Left lung (tissue), 10 donors: ENCODE measurements around the gene PAMR1. TPM values are rescaled to one million over a fixed set of nuclear protein-coding genes. Genes with fewer than 3 reads are reported as not detected.
A peak's percentile ranks its signal among the peaks of the same experiment; 100 is the strongest.

Experiments used
- ATAC-seq: fragments of 200-7000 bp; cut with Tn5 transposase; one replicate; pipeline ENCODE4 v1.9.1; 2020; ENCODE audit warnings: moderate library complexity
- DNase-seq, 4 donors: peaks; one replicate each; pipeline ENCODE4 v3.0.0-alpha.2; 2013 to 2020
- H3K27ac ChIP-seq, 2 donors: fragments of 200-600 bp; sonication (generic) in 1 of 2; one replicate each; pipeline versions ENCODE4 v1.5.0 to v1.8.0; 2020 to 2021
- H3K27me3 ChIP-seq, 2 donors: fragments of 200-600 bp; sonication (generic) in 1 of 2; one replicate each; pipeline versions ENCODE4 v1.5.0 to v1.8.0; 2020 to 2021
- H3K36me3 ChIP-seq, 2 donors: fragments of 200-600 bp; sonication (generic) in 1 of 2; one replicate each; pipeline versions ENCODE4 v1.5.0 to v1.8.0; 2020 to 2021
- H3K4me1 ChIP-seq, 2 donors: fragments of 200-600 bp; one replicate each; pipeline ENCODE4 v1.8.0; 2021
- H3K4me3 ChIP-seq, 2 donors: fragments of 200-600 bp; sonication (generic) in 1 of 2; one replicate each; pipeline versions ENCODE4 v1.5.0 to v1.8.0; 2020 to 2021; ENCODE audit warnings: mild to moderate bottlenecking in 1 of 2
- H3K9me3 ChIP-seq, 2 donors: fragments of 200-600 bp; sonication (generic) in 1 of 2; one replicate each; pipeline versions ENCODE4 v1.5.0 to v1.8.0; 2020 to 2021
- intact Hi-C, 2 donors: fragments of 100-400 bp; cut with DNase I; formaldehyde crosslinking; loops; one replicate each; pipeline versions ENCODE4 v1.11.2 to v1.14.2; 2022
- polyA plus RNA-seq, 6 donors: library from polyadenylated mRNA; unstranded; fragments of 120-200 nt; gene quantifications; one replicate each; pipeline ENCODE4 v1.2.1, GENCODE V29; 2013; ENCODE audit not compliant: insufficient read length in 6 of 6
- total RNA-seq, 2 donors: library from RNA; stranded (reverse); fragmentation: NEBNext Ultra II Directional; extraction: Animal tissue kit (Norgen Biotek cat#: 25700); gene quantifications; one replicate each; pipeline ENCODE4 v1.2.1, GENCODE V29; 2021
- TF ChIP-seq, protein P1 (sequence below), 2 donors: fragments of 200-600 bp; sonication (generic) in 1 of 2; IDR thresholded peaks; one replicate each; pipeline versions ENCODE4 v1.5.0 to v1.8.0; 2021; ENCODE audit warnings: antibody characterized with exemption in 2 of 2
- donor health status: DM: no; HTN: yes; CAD: no.
- donor health status: DM: no; HTN: no; CAD: no.

PAMR1 gene
- total and polyA plus RNA-seq, 8 donors = 0.65 to 14.4 (median 9.1) TPM

DNA sequence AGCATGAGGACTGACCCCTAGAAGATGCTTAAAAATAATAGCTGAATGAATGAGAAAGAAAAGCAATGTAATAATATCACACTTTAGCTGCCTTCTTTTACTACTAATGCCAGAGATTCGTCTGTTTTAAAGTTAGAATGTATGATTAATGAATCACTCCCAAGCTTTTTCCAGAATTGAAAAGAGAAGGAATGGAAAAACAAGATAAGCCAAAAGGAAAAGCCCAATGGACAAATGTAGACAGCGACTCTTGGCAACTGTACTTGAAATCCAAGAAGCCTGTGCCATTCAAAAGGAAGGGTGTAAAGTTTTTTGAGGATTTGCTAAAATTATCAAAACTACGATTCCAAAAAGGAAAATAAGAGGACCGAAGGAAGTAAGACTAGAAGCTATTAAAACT lies 40.8 kb upstream of the PAMR1 start:
- no peak overlapping the region for H3K4me3 ChIP-seq
- H3K36me3 ChIP-seq = no peaks in the 10 kb centered on the region
- no peaks in the 10 kb centered on the region for H3K4me1 ChIP-seq
- TF ChIP-seq, protein P1, sequence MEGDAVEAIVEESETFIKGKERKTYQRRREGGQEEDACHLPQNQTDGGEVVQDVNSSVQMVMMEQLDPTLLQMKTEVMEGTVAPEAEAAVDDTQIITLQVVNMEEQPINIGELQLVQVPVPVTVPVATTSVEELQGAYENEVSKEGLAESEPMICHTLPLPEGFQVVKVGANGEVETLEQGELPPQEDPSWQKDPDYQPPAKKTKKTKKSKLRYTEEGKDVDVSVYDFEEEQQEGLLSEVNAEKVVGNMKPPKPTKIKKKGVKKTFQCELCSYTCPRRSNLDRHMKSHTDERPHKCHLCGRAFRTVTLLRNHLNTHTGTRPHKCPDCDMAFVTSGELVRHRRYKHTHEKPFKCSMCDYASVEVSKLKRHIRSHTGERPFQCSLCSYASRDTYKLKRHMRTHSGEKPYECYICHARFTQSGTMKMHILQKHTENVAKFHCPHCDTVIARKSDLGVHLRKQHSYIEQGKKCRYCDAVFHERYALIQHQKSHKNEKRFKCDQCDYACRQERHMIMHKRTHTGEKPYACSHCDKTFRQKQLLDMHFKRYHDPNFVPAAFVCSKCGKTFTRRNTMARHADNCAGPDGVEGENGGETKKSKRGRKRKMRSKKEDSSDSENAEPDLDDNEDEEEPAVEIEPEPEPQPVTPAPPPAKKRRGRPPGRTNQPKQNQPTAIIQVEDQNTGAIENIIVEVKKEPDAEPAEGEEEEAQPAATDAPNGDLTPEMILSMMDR (IDR thresholded peaks at IDR 0.05) = no peak
- no peak overlapping the region for H3K27ac ChIP-seq
- intact Hi-C loops = no loop called here
- no peaks in the 10 kb centered on the region for H3K9me3 ChIP-seq
- peaks cover 0 to 9% of the 10 kb centered on the region in 2 donors for H3K27me3 ChIP-seq
- DNase-seq = no peak
- no peak for ATAC-seq

DNA sequence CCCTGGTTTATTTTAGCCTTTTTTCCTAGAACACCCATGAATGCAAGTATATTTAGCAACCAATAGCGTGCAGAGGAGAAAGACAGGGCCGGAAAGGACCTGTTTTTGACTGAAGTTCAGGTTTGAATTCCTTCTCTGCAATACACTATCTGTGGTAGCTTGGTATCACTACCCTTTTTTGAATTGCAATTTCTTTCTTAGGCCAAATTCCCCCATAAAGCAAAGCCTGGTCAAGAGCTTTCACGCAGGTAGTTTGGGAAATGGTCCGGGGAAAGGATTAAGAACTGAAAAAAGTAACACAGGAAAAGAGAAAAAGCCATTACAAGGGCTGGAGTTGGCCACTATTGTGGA lies 38.8 kb upstream of the PAMR1 start:
- Histone ChIP-seq H3K27me3 (peaks cover 0 to 9% of the 10 kb centered on the region in 2 donors), H3K9me3 (no peaks in the 10 kb centered on the region), H3K36me3 (no peaks in the 10 kb centered on the region), H3K27ac (peak overlapping the region in 1 of 2 donors; percentile 8), H3K4me3 (no peak overlapping the region), H3K4me1 (no peaks in the 10 kb centered on the region)
- intact Hi-C loops = no loop called here
- no peak for ATAC-seq
- no peak for DNase-seq
- TF ChIP-seq, protein P1 (IDR thresholded peaks at IDR 0.05) = no peak

DNA sequence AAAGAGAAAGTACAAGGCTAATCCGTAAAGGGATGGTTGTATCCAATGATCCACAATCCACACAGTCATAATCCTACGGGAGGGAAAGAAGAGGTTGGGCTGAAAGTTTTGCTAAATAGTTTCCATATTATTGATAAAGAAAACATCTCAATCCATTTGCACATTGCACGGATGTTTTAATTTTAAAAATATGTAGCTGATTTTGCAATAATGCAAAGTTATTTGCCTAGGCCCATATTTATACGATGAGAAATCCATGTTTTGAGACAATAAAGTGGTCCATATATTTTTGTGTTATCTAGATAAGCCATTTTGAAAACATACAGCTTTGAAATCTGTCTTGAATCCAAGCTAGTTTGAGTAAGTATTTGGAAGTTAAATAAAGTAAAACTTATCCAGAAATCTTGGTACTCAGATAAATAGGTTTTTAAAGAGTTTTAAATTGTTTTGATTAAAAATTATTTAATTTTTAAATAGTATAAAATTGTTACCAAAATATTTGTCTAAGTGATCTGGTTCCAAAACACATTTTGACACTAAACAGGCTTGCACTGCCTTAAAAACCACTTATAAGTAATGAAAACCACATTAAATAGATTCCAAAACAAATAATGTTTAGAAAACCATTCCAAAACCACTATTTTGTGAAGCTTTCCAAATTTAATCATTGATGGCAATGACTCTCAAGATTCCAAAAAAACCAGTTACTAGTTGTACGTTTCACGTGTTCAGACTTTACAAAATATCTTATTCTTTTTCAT lies 38.2 kb upstream of the PAMR1 start:
- no peak overlapping the region for H3K4me3 ChIP-seq
- H3K4me1 ChIP-seq = no peaks in the 10 kb centered on the region
- H3K27me3 ChIP-seq = peaks cover 0 to 9% of the 10 kb centered on the region in 2 donors
- H3K36me3 ChIP-seq = no peaks in the 10 kb centered on the region
- H3K9me3 ChIP-seq = no peaks in the 10 kb centered on the region
- TF ChIP-seq, protein P1 (IDR thresholded peaks at IDR 0.05) = no peak
- intact Hi-C loops = no loop called here
- ATAC-seq = no peak
- no peak overlapping the region for H3K27ac ChIP-seq
- DNase-seq = peak in 2 of 4 donors; percentile 62 to 68

DNA sequence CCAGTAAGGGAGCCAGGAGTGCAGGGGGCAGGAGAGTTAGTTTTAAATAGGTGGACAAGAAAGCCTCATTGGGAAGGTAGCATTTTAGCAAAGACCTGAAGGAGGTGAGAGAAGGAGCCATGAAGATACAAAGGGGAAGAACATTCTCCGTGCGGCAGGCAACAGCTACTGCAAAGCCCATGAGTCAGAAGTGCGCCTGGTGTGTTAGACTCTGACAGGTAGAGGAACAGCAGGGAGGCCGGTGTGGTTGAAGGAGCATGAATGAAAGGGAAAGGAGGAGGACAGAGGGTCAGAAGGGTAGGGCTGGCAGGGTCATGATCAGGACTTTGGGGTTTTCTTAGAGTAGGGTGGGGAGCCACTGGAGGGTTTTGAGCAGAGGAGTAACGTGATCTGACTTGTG lies 34.5 kb upstream of the PAMR1 start:
- TF ChIP-seq, protein P1 (IDR thresholded peaks at IDR 0.05) = no peak
- H3K27ac ChIP-seq = no peak overlapping the region
- H3K36me3 ChIP-seq = no peaks in the 10 kb centered on the region
- no peak for ATAC-seq
- H3K4me1 ChIP-seq = no peaks in the 10 kb centered on the region
- DNase-seq = no peak
- H3K9me3 ChIP-seq = no peaks in the 10 kb centered on the region
- intact Hi-C loops = no loop called here
- no peak overlapping the region for H3K4me3 ChIP-seq
- peaks cover 0 to 5% of the 10 kb centered on the region in 2 donors for H3K27me3 ChIP-seq

DNA sequence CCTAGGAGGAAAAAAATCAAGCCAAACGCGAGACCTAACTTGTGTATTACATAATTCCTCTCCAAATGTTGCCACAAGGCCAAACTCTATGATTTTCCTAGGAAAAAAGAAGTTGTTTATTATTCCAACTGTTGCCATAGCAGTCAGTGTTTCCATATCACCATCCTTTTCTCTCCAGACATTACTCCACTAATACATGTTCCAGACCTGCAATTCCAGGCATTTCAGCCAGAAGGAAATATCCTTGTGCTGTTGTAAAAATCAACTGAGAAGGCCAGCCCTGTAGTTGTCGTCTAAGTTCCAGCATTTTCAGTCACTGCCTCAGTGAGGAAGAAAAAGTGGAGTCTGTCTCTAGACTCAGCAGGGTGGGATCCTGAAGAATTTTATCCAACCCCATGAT lies 33.1 kb upstream of the PAMR1 start:
- intact Hi-C loops = no loop called here
- TF ChIP-seq, protein P1 (IDR thresholded peaks at IDR 0.05) = no peak
- peak; percentile 57 for ATAC-seq

More for the DNA sequence above, 33.1 kb upstream of the PAMR1 start:
- Histone ChIP-seq H3K27me3 (peaks cover 0 to 5% of the 10 kb centered on the region in 2 donors), H3K4me1 (no peaks in the 10 kb centered on the region), H3K36me3 (no peaks in the 10 kb centered on the region), H3K4me3 (no peak overlapping the region), H3K27ac (no peak overlapping the region), H3K9me3 (no peaks in the 10 kb centered on the region)
- DNase-seq = peak in 1 of 4 donors; percentile 45
